Measurements from ENCODE around the gene GPSM1. TPM values are rescaled to one million over a fixed set of nuclear protein-coding genes. Genes with fewer than 3 reads are reported as not detected.

GPSM1 gene
- total RNA-seq, 1 experiment from 2014 or later = 14.2 TPM

GRCh38 chr9:136391737-136392537, 64.6 kb downstream of the GPSM1 start:
- TF ChIP-seq ZNF232 (CRISPR knock-in tag; IDR thresholded peaks at IDR 0.05) (no peak), ZNF281 (CRISPR knock-in tag; IDR thresholded peaks at IDR 0.05) (no peak), GTF2I (CRISPR knock-in tag; conservative IDR thresholded peaks at IDR 0.05) (no peak), SMAD3 (CRISPR knock-in tag; IDR thresholded peaks at IDR 0.05; ENCODE audit: borderline replicate concordance) (no peak), E2F1 (CRISPR knock-in tag; IDR thresholded peaks at IDR 0.05) (no peak), USF2 (CRISPR knock-in tag; IDR thresholded peaks at IDR 0.05) (no peak), FOXP1 (CRISPR knock-in tag; IDR thresholded peaks at IDR 0.05; ENCODE audit: borderline replicate concordance) (no peak), JAZF1 (CRISPR knock-in tag; IDR thresholded peaks at IDR 0.05) (no peak), CTCF (IDR thresholded peaks at IDR 0.05) (no peak)
- Mint-ChIP-seq H3K4me3 (no peak overlapping the region), H3K27me3 (ENCODE audit: low read depth) (no peaks in the 10 kb centered on the region), H3K27ac (no peak overlapping the region), H3K36me3 (peaks cover 47% of the 10 kb centered on the region), H3K9me3 (no peaks in the 10 kb centered on the region), H3K4me1 (no peaks in the 10 kb centered on the region)
- ATAC-seq (no peak), DNase-seq (ENCODE audit: low spot score) (no peak)
- ChIA-PET POLR2A (no interaction called here), CTCF (interaction anchor here (1.0 to 1.3 kb wide), 3 partner anchors 9 to 52 kb away, joined by 3 to 4 read pairs (median 3); no protein-coding TSS in a partner anchor)

GRCh38 chr9:136392538-136393449, 65.5 kb downstream of the GPSM1 start:
- ChIA-PET CTCF (no interaction called here), POLR2A (no interaction called here)
- no peak for TF ChIP-seq AFF4 (CRISPR knock-in tag; IDR thresholded peaks at IDR 0.05; ENCODE audit: borderline replicate concordance)
- no peak for ATAC-seq
- Mint-ChIP-seq H3K4me1 (no peaks in the 10 kb centered on the region), H3K27me3 (ENCODE audit: low read depth) (no peaks in the 10 kb centered on the region), H3K36me3 (peaks cover 44% of the 10 kb centered on the region), H3K4me3 (no peak overlapping the region), H3K27ac (no peak overlapping the region), H3K9me3 (no peaks in the 10 kb centered on the region)
- DNase-seq (ENCODE audit: low spot score) = no peak

All from WTC11 (cell line).